H1 (cell line): ENCODE measurements around the gene SLC30A2. TPM values are rescaled to one million over a fixed set of nuclear protein-coding genes. Genes with fewer than 3 reads are reported as not detected.

Experiments
- CTCF ChIA-PET: fragments of 300-600 bp; sonication (Branson Sonifier 250); formaldehyde crosslinking; loops from one replicate; lab custom pipeline; 2021; ENCODE audit not compliant: partially characterized antibody; lab: Charles Lee
- POLR2A ChIA-PET: fragments of 300-600 bp; sonication (Branson Sonifier 250); formaldehyde crosslinking; loops from one replicate; lab custom pipeline; 2021; ENCODE audit warnings: inconsistent platforms; ENCODE audit not compliant: partially characterized antibody; lab: Charles Lee
- DNase-seq, 2 experiments: peaks; one replicate each; pipeline versions ENCODE4 v3.0.0 to v3.0.0-alpha.2; 2010 to 2022; ENCODE audit warnings: low spot score in 2 of 2, low read depth in 1 of 2, mixed read lengths in 1 of 2
- FAIRE-seq: peaks from 2 replicates; lab custom pipeline; 2011; peaks lifted over from hg19 to GRCh38; lab: Jason Lieb, UNC
- H2AFZ ChIP-seq: 2 replicates; pipeline ENCODE4 v1.8.1; 2012; ENCODE audit warnings: low read length, inconsistent platforms
- H2AK5ac ChIP-seq: 2 replicates; pipeline ENCODE4 v1.6.1; 2013; ENCODE audit warnings: low read depth, low read length
- H2BK120ac ChIP-seq: replicated peaks from 2 replicates; pipeline ENCODE3; 2013; ENCODE audit warnings: low read depth, low read length, inconsistent platforms
- H2BK12ac ChIP-seq: 2 replicates; pipeline ENCODE4 v1.6.1; 2013; ENCODE audit warnings: low read depth, low read length
- H2BK15ac ChIP-seq: 2 replicates; pipeline ENCODE4 v1.6.1; 2013; ENCODE audit warnings: low read length
- H2BK20ac ChIP-seq: 2 replicates; pipeline ENCODE4 v1.6.1; 2013; ENCODE audit warnings: low read length
- H2BK5ac ChIP-seq: 2 replicates; pipeline ENCODE4 v1.6.1; 2013; ENCODE audit warnings: low read depth, low read length
- H3K14ac ChIP-seq: 2 replicates; pipeline ENCODE4 v1.6.1; 2013; ENCODE audit warnings: inconsistent platforms; ENCODE audit not compliant: insufficient read length
- H3K18ac ChIP-seq: 2 replicates; pipeline ENCODE4 v1.6.1; 2013; ENCODE audit warnings: low read length; ENCODE audit errors: extremely low read depth
- H3K23ac ChIP-seq: 2 replicates; pipeline ENCODE4 v1.6.1; 2013; ENCODE audit warnings: inconsistent platforms; ENCODE audit not compliant: insufficient read length
- H3K23me2 ChIP-seq: 2 replicates; pipeline ENCODE4 v1.6.1; 2013; ENCODE audit warnings: low read depth, low read length
- H3K27ac ChIP-seq: 2 replicates; pipeline ENCODE4 v1.6.1; 2011; ENCODE audit warnings: low read depth, low read length, inconsistent platforms
- H3K27me3 ChIP-seq, 4 experiments: replicated peaks in 1 of 4; 1 replicate in 1 of 4; 2 replicates in 3 of 4; pipeline versions ENCODE4 v1.6.1 to v1.8.1; 2011 to 2013; ENCODE audit warnings: low read length in 3 of 4, mild to moderate bottlenecking in 3 of 4, inconsistent platforms in 2 of 4, mixed read lengths in 2 of 4, moderate library complexity in 1 of 4; ENCODE audit not compliant: control insufficient read depth in 3 of 4, insufficient read depth in 3 of 4; ENCODE audit errors: extremely low read depth in 1 of 4
- H3K36me3 ChIP-seq, 4 experiments: 2 replicates each; pipeline versions ENCODE4 v1.6.1 to v1.8.1; 2011 to 2013; ENCODE audit warnings: mild to moderate bottlenecking in 4 of 4, low read length in 3 of 4, moderate library complexity in 2 of 4, control low read depth in 1 of 4, inconsistent platforms in 1 of 4; ENCODE audit not compliant: insufficient read depth in 4 of 4, control insufficient read depth in 2 of 4
- H3K4ac ChIP-seq: replicated peaks from 2 replicates; pipeline ENCODE3; 2013; ENCODE audit warnings: low read length, low read depth, mixed read lengths, inconsistent platforms; ENCODE audit not compliant: insufficient read length
- H3K4me1 ChIP-seq, 4 experiments: replicated peaks in 1 of 4; 1 replicate in 1 of 4; 2 replicates in 3 of 4; pipeline versions ENCODE4 v1.6.1 to v1.8.1; 2011 to 2013; ENCODE audit warnings: low read length in 3 of 4, inconsistent platforms in 2 of 4, mixed read lengths in 1 of 4; ENCODE audit not compliant: insufficient read depth in 4 of 4, control insufficient read depth in 3 of 4
- H3K4me2 ChIP-seq, 2 experiments: 2 replicates each; pipeline versions ENCODE4 v1.6.1 to v1.8.1; 2011 to 2013; ENCODE audit warnings: low read depth in 2 of 2, low read length in 2 of 2, control low read depth in 1 of 2, inconsistent platforms in 1 of 2, mild to moderate bottlenecking in 1 of 2; ENCODE audit not compliant: insufficient read depth in 1 of 2
- H3K4me3 ChIP-seq, 4 experiments: fragments of 200-600, 300-600 bp in 1 of 4; sonication (generic), shearing (Covaris generic), sonication (Bioruptor Twin) in 1 of 4; 2 replicates each; pipeline versions ENCODE4 v1.5.1 to v1.8.1; 2011 to 2016; ENCODE audit warnings: low read length in 4 of 4, low read depth in 3 of 4, control low read depth in 2 of 4, inconsistent platforms in 2 of 4, mild to moderate bottlenecking in 2 of 4, mixed read lengths in 1 of 4, moderate library complexity in 1 of 4; ENCODE audit not compliant: insufficient read depth in 2 of 4; ENCODE audit errors: extremely low read depth in 1 of 4
- H3K56ac ChIP-seq: replicated peaks from 2 replicates; pipeline ENCODE3; 2013; ENCODE audit warnings: low read depth, mild to moderate bottlenecking, mixed read lengths, low read length, inconsistent platforms; ENCODE audit not compliant: insufficient read length
- H3K79me1 ChIP-seq: 2 replicates; pipeline ENCODE4 v1.6.1; 2013; ENCODE audit warnings: low read depth, low read length, control low read depth
- H3K79me2 ChIP-seq, 2 experiments: 2 replicates each; pipeline versions ENCODE4 v1.6.1 to v1.8.1; 2012 to 2013; ENCODE audit warnings: low read length in 2 of 2, mild to moderate bottlenecking in 2 of 2, inconsistent platforms in 1 of 2; ENCODE audit not compliant: insufficient read depth in 2 of 2, control insufficient read depth in 1 of 2
- H3K9ac ChIP-seq, 4 experiments: replicated peaks in 1 of 4; 1 replicate in 1 of 4; 2 replicates in 3 of 4; pipeline versions ENCODE4 v1.6.1 to v1.8.1; 2011 to 2013; ENCODE audit warnings: low read depth in 3 of 4, low read length in 3 of 4, control low read depth in 2 of 4, mild to moderate bottlenecking in 2 of 4, moderate library complexity in 2 of 4, inconsistent platforms in 1 of 4; ENCODE audit errors: extremely low read depth in 1 of 4
- H3K9me3 ChIP-seq, 2 experiments: 2 replicates each; pipeline versions ENCODE4 v1.6.1 to v1.8.1; 2012 to 2013; ENCODE audit warnings: mild to moderate bottlenecking in 2 of 2, moderate library complexity in 2 of 2, control low read depth in 1 of 2, inconsistent platforms in 1 of 2, low read depth in 1 of 2, low read length in 1 of 2, mixed read lengths in 1 of 2; ENCODE audit not compliant: insufficient read depth in 2 of 2
- H4K20me1 ChIP-seq, 2 experiments: replicated peaks in 1 of 2; 2 replicates each; pipeline versions ENCODE3 to v1.8.1; 2011 to 2013; ENCODE audit warnings: inconsistent platforms in 2 of 2, low read length in 2 of 2, mild to moderate bottlenecking in 1 of 2; ENCODE audit not compliant: insufficient read depth in 2 of 2, control insufficient read depth in 1 of 2
- H4K5ac ChIP-seq: 2 replicates; pipeline ENCODE4 v1.6.1; 2013; ENCODE audit warnings: low read length, low read depth, mixed read lengths, inconsistent platforms; ENCODE audit not compliant: insufficient read length
- H4K8ac ChIP-seq: 2 replicates; pipeline ENCODE4 v1.8.0; 2013; ENCODE audit warnings: mild to moderate bottlenecking, moderate library complexity, low read length, inconsistent platforms; ENCODE audit not compliant: insufficient read depth; ENCODE audit errors: extremely low read depth
- H4K91ac ChIP-seq: replicated peaks from 2 replicates; pipeline ENCODE3; 2013; ENCODE audit warnings: low read length, mixed read lengths, inconsistent platforms; ENCODE audit not compliant: insufficient read length
- CEBPB ChIP-seq: IDR thresholded peaks from 2 replicates; pipeline ENCODE4 v1.6.1; 2012; ENCODE audit warnings: low read depth, low read length
- CREB1 ChIP-seq: IDR thresholded peaks from 2 replicates; pipeline ENCODE4 v1.6.1; 2012; ENCODE audit warnings: inconsistent platforms
- EGR1 ChIP-seq: IDR thresholded peaks from 2 replicates; pipeline ENCODE4 v1.6.1; 2011; ENCODE audit warnings: low read depth, low read length, borderline replicate concordance
- TCF12 ChIP-seq: IDR thresholded peaks from 2 replicates; pipeline ENCODE4 v1.6.1; 2011; ENCODE audit warnings: low read depth, mild to moderate bottlenecking, low read length
- WGBS, 2 experiments: shearing (Covaris generic) in 1 of 2; methylation state at CpG; one replicate each; pipeline versions ENCODE4 v1.1.6 to v1.1.7; 2013 to 2015; ENCODE audit warnings: low lambda C conversion rate in 2 of 2, mixed read lengths in 2 of 2, inconsistent platforms in 1 of 2, low coverage in 1 of 2, missing lambda C conversion rate in 1 of 2; ENCODE audit not compliant: insufficient replicate concordance in 2 of 2, insufficient coverage in 1 of 2, insufficient read length in 1 of 2; ENCODE audit errors: extremely low coverage in 1 of 2, missing lambda C conversion rate in 1 of 2; 5-methylcytosine and 5-hydroxymethylcytosine counted together
- polyA plus RNA-seq, 7 experiments: library from polyadenylated mRNA; depleted of rRNA in 3 of 7; stranded (reverse) in 5 of 7; unstranded in 2 of 7; fragments of >200 nt in 5 of 7; fragments of 200-250 nt in 2 of 7; gene quantifications; 1 replicate in 5 of 7; 2 replicates in 1 of 7; 4 replicates in 1 of 7; pipeline versions ENCODE4 v1.2.1 to v1.2.3, GENCODE V29; 2011 to 2013; ENCODE audit warnings: missing spikeins in 2 of 7, mixed read lengths in 2 of 7
- total RNA-seq: library from RNA; stranded (reverse); fragmentation: NEBNext Ultra II Directional; extraction: Animal tissue kit (Norgen Biotek cat#: 25700); gene quantifications from 2 replicates; pipeline ENCODE4 v1.2.1, GENCODE V29; 2021

Gene SLC30A2
- total and polyA plus RNA-seq, 2 of the 8 experiments (the other 6 are each of a cell fraction or from before 2014, with no cell fraction given): 0.19 to 0.76 TPM

DNA sequence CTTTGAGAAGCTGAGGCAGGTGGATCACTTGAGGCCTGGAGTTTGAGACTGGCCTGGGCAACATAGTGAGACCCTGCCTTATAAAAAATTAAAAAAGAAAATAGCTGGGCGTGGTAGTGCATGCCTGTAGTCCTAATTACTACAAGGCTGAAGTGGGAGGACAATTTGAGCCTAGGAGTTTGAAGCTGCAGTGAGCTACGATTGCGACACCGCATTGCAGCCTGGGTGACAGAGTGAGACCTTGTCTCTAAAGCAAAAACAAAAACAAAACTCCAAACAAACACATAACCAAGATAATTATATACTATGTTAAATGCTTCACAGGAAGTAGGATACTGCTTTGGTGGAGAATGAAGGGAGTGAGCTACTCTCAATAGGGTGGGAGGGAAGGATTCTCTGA is 42.7 kb downstream of the SLC30A2 start:
- Histone ChIP-seq H2BK120ac (no peak overlapping the region), H3K27me3 (no peaks in the 10 kb centered on the region; a peak in 2 of 7 replicates), H3K9ac (no peak overlapping the region), H3K4me1 (peaks cover 2 to 8% (median 3%) of the 10 kb centered on the region in 4 experiments; a peak in 6 of 7 replicates), H3K23ac (no peak overlapping the region), H4K20me1 (no peaks in the 10 kb centered on the region), H3K14ac (no peak overlapping the region), H2BK20ac (no peak overlapping the region), H2AK5ac (no peak overlapping the region), H2BK12ac (no peak overlapping the region), H3K23me2 (no peaks in the 10 kb centered on the region), H4K5ac (no peak overlapping the region), H4K8ac (no peak overlapping the region), H3K4me2 (no peak overlapping the region), H3K79me2 (no peaks in the 10 kb centered on the region), H3K18ac (no peak overlapping the region), H3K4ac (no peak overlapping the region), H2BK5ac (no peak overlapping the region), H2BK15ac (no peak overlapping the region), H3K36me3 (no peaks in the 10 kb centered on the region), H3K4me3 (no peak overlapping the region), H3K56ac (no peak overlapping the region), H3K79me1 (no peaks in the 10 kb centered on the region), H2AFZ (no peak overlapping the region), H3K9me3 (no peaks in the 10 kb centered on the region), H3K27ac (no peak overlapping the region), H4K91ac (no peak overlapping the region)
- ChIA-PET POLR2A (interaction anchor here (0.6 to 2.8 kb wide), 4 partner anchors 85 to 128 kb away, joined by 3 to 9 read pairs (median 3); partner anchors contain the start of gene PAQR7), CTCF (interaction anchor here (0.8 to 20.0 kb wide), 7 partner anchors 10 to 115 kb away, joined by 3 to 330 read pairs (median 4); partner anchors contain the start of gene STMN1)
- 89% methylated on average over 4 of the region's 4 CpGs; no CpG with 5 or more reads in 1 of the 2 experiments for WGBS, 2 experiments
- FAIRE-seq (no peak), DNase-seq (no peak)
- no peak for TF ChIP-seq EGR1
- TF ChIP-seq TCF12: no peak
- TF ChIP-seq CREB1: no peak
- TF ChIP-seq CEBPB: peak; percentile 41; the same call in 1 of the 2 replicates
